Esophagus squamous epithelium (tissue), 4 donors: ENCODE results near the gene PLXNB1.

Source experiments
- CTCF ChIP-seq, 6 experiments: fragments of 450-650 bp in 4 of 6; fragments of 200-600 bp in 2 of 6; sonication (generic) in 2 of 6; IDR thresholded peaks; one replicate each; pipeline ENCODE4 v1.5.1; 2016 to 2019; ENCODE audit warnings: antibody characterized with exemption in 6 of 6, mild to moderate bottlenecking in 4 of 6, moderate library complexity in 4 of 6
- POLR2A ChIP-seq, 4 donors: fragments of 450-650 bp; IDR thresholded peaks; one replicate each; pipeline ENCODE4 v1.6.1; 2017; ENCODE audit warnings: antibody characterized with exemption in 4 of 4, mild to moderate bottlenecking in 4 of 4, moderate library complexity in 3 of 4

GRCh38 chr3:48400824-48401433 lies 29.0 kb downstream of the PLXNB1 start:
- TF ChIP-seq CTCF (IDR thresholded peaks at IDR 0.05) (peak; percentile 77 to 93 (median 89)), POLR2A (IDR thresholded peaks at IDR 0.05) (no peak)
